GM23338 (cell line): ENCODE data around the gene PNKP. TPM values are rescaled to one million over a fixed set of nuclear protein-coding genes. Genes with fewer than 3 reads are reported as not detected.

Experiments used
- ATAC-seq: fragments of 200-7000 bp; cut with Tn5 transposase; 3 replicates; pipeline ENCODE4 v1.9.1; 2020
- DNase-seq: peaks from one replicate; pipeline ENCODE4 v3.0.0-alpha.2; 2015; ENCODE audit warnings: low spot score
- H2AFZ ChIP-seq: fragments of 200-600 bp; sonication (generic); 2 replicates; pipeline ENCODE4 v1.8.0; 2016; ENCODE audit warnings: antibody characterized with exemption, mild to moderate bottlenecking, moderate library complexity
- H3F3A ChIP-seq: fragments of 200-600 bp; sonication (generic); replicated peaks from 2 replicates; pipeline ENCODE4 v1.8.0; 2017; ENCODE audit warnings: antibody characterized with exemption, mixed run types, low read depth
- H3K27ac ChIP-seq: fragments of 200-600 bp; sonication (generic); 2 replicates; pipeline ENCODE4 v1.6.1; 2016; ENCODE audit warnings: low read depth
- H3K27me3 ChIP-seq: fragments of 200-600 bp; sonication (generic); 2 replicates; pipeline ENCODE4 v1.8.0; 2016; ENCODE audit warnings: mild to moderate bottlenecking, mixed run types, moderate library complexity; ENCODE audit not compliant: insufficient read depth
- H3K36me3 ChIP-seq: fragments of 200-600 bp; sonication (generic); 2 replicates; pipeline ENCODE4 v1.8.0; 2016; ENCODE audit warnings: mild to moderate bottlenecking; ENCODE audit not compliant: insufficient read depth
- H3K4me1 ChIP-seq: fragments of 200-600 bp; sonication (generic); 2 replicates; pipeline ENCODE4 v1.8.0; 2016; ENCODE audit warnings: mild to moderate bottlenecking, moderate library complexity; ENCODE audit not compliant: insufficient read depth
- H3K4me2 ChIP-seq: fragments of 200-600 bp; sonication (generic); 2 replicates; pipeline ENCODE4 v1.7.1; 2017; ENCODE audit warnings: mixed run types
- H3K4me3 ChIP-seq: fragments of 200-600 bp; sonication (generic); 2 replicates; pipeline ENCODE4 v1.6.1; 2016; ENCODE audit warnings: mixed run types
- H3K79me2 ChIP-seq: fragments of 200-600 bp; sonication (generic); replicated peaks from 2 replicates; pipeline ENCODE4 v1.8.0; 2017; ENCODE audit warnings: mild to moderate bottlenecking; ENCODE audit not compliant: insufficient read depth
- H3K9me2 ChIP-seq: fragments of 200-600 bp; sonication (generic); 2 replicates; pipeline ENCODE4 v1.8.0; 2017; ENCODE audit not compliant: insufficient read depth
- H4K20me1 ChIP-seq: fragments of 200-600 bp; sonication (generic); replicated peaks from 2 replicates; pipeline ENCODE4 v1.8.0; 2017; ENCODE audit warnings: mild to moderate bottlenecking; ENCODE audit not compliant: insufficient read depth
- H3K27ac Mint-ChIP-seq: 2 replicates; pipeline ENCODE4 v1.8.0; 2020; ENCODE audit warnings: inconsistent platforms, mild to moderate bottlenecking, moderate library complexity, mixed read lengths
- H3K27me3 Mint-ChIP-seq: 3 replicates; pipeline ENCODE4 v1.8.0; 2022; ENCODE audit warnings: low read depth, mild to moderate bottlenecking, moderate library complexity, mixed read lengths, inconsistent platforms; ENCODE audit not compliant: insufficient read depth, poor library complexity
- H3K36me3 Mint-ChIP-seq: 3 replicates; pipeline ENCODE4 v1.8.0; 2021; ENCODE audit warnings: low read depth, mild to moderate bottlenecking, inconsistent platforms, moderate library complexity, mixed read lengths
- H3K4me1 Mint-ChIP-seq: 3 replicates; pipeline ENCODE4 v1.8.0; 2020; ENCODE audit warnings: mild to moderate bottlenecking, inconsistent platforms, mixed read lengths
- H3K4me3 Mint-ChIP-seq: 3 replicates; pipeline ENCODE4 v1.8.0; 2021; ENCODE audit warnings: moderate library complexity, mild to moderate bottlenecking, inconsistent platforms, mixed read lengths
- H3K9me3 Mint-ChIP-seq: 3 replicates; pipeline ENCODE4 v1.8.0; 2020; ENCODE audit warnings: moderate library complexity, mild to moderate bottlenecking, inconsistent platforms, mixed read lengths
- CREB1 ChIP-seq: fragments of 250-450 bp; sonication (Bioruptor Pico); IDR thresholded peaks from 2 replicates; pipeline ENCODE4 v1.5.0; 2020; ENCODE audit warnings: low read depth, mild to moderate bottlenecking, moderate library complexity
- EZH2 ChIP-seq: fragments of 200-600 bp; sonication (generic); IDR thresholded peaks from one replicate; pipeline ENCODE4 v1.8.0; 2017; ENCODE audit warnings: antibody characterized with exemption, mild to moderate bottlenecking, low read depth; ENCODE audit not compliant: unreplicated experiment
- EZH2phosphoT487 ChIP-seq: fragments of 200-600 bp; sonication (generic); IDR thresholded peaks from one replicate; pipeline ENCODE4 v1.8.1; 2018; ENCODE audit warnings: antibody characterized with exemption; ENCODE audit not compliant: unreplicated experiment
- JUNB ChIP-seq: IDR thresholded peaks from one replicate; pipeline ENCODE4 v1.6.1; 2016; ENCODE audit warnings: antibody characterized with exemption; ENCODE audit not compliant: unreplicated experiment
- NANOG ChIP-seq: IDR thresholded peaks from 2 replicates; pipeline ENCODE4 v1.6.1; 2016; ENCODE audit warnings: antibody characterized with exemption, borderline replicate concordance
- POLR2AphosphoS5 ChIP-seq: IDR thresholded peaks from 2 replicates; pipeline ENCODE4 v1.6.1; 2016; ENCODE audit warnings: antibody characterized with exemption, low read depth
- STAT1 ChIP-seq: IDR thresholded peaks from one replicate; pipeline ENCODE4 v1.6.1; 2016; ENCODE audit warnings: antibody characterized with exemption; ENCODE audit not compliant: unreplicated experiment
- ZNF114 ChIP-seq: fragments of 250-450 bp; sonication (Bioruptor Pico); IDR thresholded peaks from 2 replicates; pipeline ENCODE4 v1.5.0; 2020; ENCODE audit warnings: mild to moderate bottlenecking, moderate library complexity
- ZNF331 ChIP-seq: fragments of 250-450 bp; sonication (Bioruptor Pico); IDR thresholded peaks from 2 replicates; pipeline ENCODE4 v1.5.0; 2020; ENCODE audit warnings: low read depth, mild to moderate bottlenecking, moderate library complexity
- polyA plus RNA-seq: library from polyadenylated mRNA; unstranded; fragments of >200 nt; fragmentation: Nextera tagmentation; extraction: Ambion mirVana; gene quantifications from 2 replicates; pipeline ENCODE4 v1.2.1, GENCODE V29; 2016
- total RNA-seq: library from RNA; depleted of rRNA; stranded (reverse); fragments of >200 nt; shearing (Covaris generic); gene quantifications from 2 replicates; pipeline ENCODE4 v1.2.3, GENCODE V29; 2014
- TF ChIP-seq, protein P1 (sequence below): fragments of 250-450 bp; sonication (Bioruptor Pico); IDR thresholded peaks from 2 replicates; pipeline ENCODE4 v1.5.0; 2020; ENCODE audit warnings: mild to moderate bottlenecking, moderate library complexity
- TF ChIP-seq, protein P2 (sequence below), 2 experiments: fragments of 200-600 bp in 1 of 2; sonication (generic) in 1 of 2; conservative IDR thresholded peaks; 2 replicates each; pipeline versions ENCODE4 v1.5.1 to v1.6.1; 2016 to 2017; ENCODE audit warnings: antibody characterized with exemption in 2 of 2, low read depth in 2 of 2, mild to moderate bottlenecking in 2 of 2, moderate library complexity in 1 of 2
- TF ChIP-seq, protein P3 (sequence below): IDR thresholded peaks from 2 replicates; pipeline ENCODE4 v1.6.1; 2016; ENCODE audit warnings: antibody characterized with exemption
- TF ChIP-seq, protein P4 (sequence below): IDR thresholded peaks from one replicate; pipeline ENCODE4 v1.6.1; 2018; ENCODE audit warnings: antibody characterized with exemption; ENCODE audit not compliant: unreplicated experiment

PNKP gene
- total and polyA plus RNA-seq, 2 experiments from 2014 or later = 99.6 to 109 TPM

DNA sequence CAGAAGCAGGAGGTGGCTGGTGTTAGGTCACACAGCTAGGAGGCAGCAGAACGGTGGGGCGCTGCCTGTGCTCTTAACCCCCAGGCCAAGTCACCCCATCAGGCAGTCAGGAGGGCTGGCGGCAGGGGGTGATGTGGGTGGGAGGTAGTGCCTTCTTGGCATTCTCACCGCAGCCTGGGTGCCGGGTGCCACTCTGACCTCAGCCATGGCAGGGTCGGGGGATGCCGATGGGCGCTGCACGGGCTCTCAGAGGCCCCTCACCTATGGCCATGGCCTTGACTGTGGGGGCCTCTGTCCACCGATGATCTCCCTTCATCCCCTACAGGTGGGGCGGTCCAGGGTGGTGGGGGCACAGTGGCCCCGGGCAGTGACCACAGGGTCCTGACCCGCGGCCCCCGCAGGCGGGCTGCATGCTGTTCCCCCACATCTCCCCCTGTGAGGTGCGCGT is 10.8 kb downstream of the PNKP start:
- no peak; the same call in 1 of the 2 replicates for TF ChIP-seq POLR2AphosphoS5
- no peak for TF ChIP-seq CREB1 (CRISPR knock-in tag)
- TF ChIP-seq, protein P1, sequence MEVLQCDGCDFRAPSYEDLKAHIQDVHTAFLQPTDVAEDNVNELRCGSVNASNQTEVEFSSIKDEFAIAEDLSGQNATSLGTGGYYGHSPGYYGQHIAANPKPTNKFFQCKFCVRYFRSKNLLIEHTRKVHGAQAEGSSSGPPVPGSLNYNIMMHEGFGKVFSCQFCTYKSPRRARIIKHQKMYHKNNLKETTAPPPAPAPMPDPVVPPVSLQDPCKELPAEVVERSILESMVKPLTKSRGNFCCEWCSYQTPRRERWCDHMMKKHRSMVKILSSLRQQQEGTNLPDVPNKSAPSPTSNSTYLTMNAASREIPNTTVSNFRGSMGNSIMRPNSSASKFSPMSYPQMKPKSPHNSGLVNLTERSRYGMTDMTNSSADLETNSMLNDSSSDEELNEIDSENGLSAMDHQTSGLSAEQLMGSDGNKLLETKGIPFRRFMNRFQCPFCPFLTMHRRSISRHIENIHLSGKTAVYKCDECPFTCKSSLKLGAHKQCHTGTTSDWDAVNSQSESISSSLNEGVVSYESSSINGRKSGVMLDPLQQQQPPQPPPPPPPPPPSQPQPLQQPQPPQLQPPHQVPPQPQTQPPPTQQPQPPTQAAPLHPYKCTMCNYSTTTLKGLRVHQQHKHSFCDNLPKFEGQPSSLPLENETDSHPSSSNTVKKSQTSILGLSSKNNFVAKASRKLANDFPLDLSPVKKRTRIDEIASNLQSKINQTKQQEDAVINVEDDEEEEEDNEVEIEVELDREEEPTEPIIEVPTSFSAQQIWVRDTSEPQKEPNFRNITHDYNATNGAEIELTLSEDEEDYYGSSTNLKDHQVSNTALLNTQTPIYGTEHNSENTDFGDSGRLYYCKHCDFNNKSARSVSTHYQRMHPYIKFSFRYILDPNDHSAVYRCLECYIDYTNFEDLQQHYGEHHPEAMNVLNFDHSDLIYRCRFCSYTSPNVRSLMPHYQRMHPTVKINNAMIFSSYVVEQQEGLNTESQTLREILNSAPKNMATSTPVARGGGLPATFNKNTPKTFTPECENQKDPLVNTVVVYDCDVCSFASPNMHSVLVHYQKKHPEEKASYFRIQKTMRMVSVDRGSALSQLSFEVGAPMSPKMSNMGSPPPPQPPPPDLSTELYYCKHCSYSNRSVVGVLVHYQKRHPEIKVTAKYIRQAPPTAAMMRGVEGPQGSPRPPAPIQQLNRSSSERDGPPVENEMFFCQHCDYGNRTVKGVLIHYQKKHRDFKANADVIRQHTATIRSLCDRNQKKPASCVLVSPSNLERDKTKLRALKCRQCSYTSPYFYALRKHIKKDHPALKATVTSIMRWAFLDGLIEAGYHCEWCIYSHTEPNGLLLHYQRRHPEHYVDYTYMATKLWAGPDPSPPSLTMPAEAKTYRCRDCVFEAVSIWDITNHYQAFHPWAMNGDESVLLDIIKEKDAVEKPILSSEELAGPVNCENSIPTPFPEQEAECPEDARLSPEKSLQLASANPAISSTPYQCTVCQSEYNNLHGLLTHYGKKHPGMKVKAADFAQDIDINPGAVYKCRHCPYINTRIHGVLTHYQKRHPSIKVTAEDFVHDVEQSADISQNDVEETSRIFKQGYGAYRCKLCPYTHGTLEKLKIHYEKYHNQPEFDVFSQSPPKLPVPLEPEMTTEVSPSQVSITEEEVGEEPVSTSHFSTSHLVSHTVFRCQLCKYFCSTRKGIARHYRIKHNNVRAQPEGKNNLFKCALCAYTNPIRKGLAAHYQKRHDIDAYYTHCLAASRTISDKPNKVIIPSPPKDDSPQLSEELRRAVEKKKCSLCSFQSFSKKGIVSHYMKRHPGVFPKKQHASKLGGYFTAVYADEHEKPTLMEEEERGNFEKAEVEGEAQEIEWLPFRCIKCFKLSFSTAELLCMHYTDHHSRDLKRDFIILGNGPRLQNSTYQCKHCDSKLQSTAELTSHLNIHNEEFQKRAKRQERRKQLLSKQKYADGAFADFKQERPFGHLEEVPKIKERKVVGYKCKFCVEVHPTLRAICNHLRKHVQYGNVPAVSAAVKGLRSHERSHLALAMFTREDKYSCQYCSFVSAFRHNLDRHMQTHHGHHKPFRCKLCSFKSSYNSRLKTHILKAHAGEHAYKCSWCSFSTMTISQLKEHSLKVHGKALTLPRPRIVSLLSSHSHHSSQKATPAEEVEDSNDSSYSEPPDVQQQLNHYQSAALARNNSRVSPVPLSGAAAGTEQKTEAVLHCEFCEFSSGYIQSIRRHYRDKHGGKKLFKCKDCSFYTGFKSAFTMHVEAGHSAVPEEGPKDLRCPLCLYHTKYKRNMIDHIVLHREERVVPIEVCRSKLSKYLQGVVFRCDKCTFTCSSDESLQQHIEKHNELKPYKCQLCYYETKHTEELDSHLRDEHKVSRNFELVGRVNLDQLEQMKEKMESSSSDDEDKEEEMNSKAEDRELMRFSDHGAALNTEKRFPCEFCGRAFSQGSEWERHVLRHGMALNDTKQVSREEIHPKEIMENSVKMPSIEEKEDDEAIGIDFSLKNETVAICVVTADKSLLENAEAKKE = no peak
- no peak for TF ChIP-seq ZNF331 (CRISPR knock-in tag)
- no peak for TF ChIP-seq NANOG
- no peak for TF ChIP-seq JUNB
- TF ChIP-seq EZH2 = no peak
- TF ChIP-seq, protein P2, sequence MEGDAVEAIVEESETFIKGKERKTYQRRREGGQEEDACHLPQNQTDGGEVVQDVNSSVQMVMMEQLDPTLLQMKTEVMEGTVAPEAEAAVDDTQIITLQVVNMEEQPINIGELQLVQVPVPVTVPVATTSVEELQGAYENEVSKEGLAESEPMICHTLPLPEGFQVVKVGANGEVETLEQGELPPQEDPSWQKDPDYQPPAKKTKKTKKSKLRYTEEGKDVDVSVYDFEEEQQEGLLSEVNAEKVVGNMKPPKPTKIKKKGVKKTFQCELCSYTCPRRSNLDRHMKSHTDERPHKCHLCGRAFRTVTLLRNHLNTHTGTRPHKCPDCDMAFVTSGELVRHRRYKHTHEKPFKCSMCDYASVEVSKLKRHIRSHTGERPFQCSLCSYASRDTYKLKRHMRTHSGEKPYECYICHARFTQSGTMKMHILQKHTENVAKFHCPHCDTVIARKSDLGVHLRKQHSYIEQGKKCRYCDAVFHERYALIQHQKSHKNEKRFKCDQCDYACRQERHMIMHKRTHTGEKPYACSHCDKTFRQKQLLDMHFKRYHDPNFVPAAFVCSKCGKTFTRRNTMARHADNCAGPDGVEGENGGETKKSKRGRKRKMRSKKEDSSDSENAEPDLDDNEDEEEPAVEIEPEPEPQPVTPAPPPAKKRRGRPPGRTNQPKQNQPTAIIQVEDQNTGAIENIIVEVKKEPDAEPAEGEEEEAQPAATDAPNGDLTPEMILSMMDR (conservative IDR thresholded peaks at IDR 0.05; ENCODE audit: low read depth in 2 of 2) = no peak
- TF ChIP-seq, protein P3, sequence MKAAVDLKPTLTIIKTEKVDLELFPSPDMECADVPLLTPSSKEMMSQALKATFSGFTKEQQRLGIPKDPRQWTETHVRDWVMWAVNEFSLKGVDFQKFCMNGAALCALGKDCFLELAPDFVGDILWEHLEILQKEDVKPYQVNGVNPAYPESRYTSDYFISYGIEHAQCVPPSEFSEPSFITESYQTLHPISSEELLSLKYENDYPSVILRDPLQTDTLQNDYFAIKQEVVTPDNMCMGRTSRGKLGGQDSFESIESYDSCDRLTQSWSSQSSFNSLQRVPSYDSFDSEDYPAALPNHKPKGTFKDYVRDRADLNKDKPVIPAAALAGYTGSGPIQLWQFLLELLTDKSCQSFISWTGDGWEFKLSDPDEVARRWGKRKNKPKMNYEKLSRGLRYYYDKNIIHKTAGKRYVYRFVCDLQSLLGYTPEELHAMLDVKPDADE = no peak
- TF ChIP-seq, protein P4, sequence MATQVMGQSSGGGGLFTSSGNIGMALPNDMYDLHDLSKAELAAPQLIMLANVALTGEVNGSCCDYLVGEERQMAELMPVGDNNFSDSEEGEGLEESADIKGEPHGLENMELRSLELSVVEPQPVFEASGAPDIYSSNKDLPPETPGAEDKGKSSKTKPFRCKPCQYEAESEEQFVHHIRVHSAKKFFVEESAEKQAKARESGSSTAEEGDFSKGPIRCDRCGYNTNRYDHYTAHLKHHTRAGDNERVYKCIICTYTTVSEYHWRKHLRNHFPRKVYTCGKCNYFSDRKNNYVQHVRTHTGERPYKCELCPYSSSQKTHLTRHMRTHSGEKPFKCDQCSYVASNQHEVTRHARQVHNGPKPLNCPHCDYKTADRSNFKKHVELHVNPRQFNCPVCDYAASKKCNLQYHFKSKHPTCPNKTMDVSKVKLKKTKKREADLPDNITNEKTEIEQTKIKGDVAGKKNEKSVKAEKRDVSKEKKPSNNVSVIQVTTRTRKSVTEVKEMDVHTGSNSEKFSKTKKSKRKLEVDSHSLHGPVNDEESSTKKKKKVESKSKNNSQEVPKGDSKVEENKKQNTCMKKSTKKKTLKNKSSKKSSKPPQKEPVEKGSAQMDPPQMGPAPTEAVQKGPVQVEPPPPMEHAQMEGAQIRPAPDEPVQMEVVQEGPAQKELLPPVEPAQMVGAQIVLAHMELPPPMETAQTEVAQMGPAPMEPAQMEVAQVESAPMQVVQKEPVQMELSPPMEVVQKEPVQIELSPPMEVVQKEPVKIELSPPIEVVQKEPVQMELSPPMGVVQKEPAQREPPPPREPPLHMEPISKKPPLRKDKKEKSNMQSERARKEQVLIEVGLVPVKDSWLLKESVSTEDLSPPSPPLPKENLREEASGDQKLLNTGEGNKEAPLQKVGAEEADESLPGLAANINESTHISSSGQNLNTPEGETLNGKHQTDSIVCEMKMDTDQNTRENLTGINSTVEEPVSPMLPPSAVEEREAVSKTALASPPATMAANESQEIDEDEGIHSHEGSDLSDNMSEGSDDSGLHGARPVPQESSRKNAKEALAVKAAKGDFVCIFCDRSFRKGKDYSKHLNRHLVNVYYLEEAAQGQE = no peak
- TF ChIP-seq STAT1 = no peak
- TF ChIP-seq ZNF114 (CRISPR knock-in tag) = no peak
- no peak for TF ChIP-seq EZH2phosphoT487
- no peak overlapping the region for H3K4me2 ChIP-seq
- H3K4me1 ChIP-seq = peaks cover 16% of the 10 kb centered on the region
- Mint-ChIP-seq H3K4me3 (no peak overlapping the region), H3K9me3 (peaks cover 4% of the 10 kb centered on the region; the same call in 2 of the 3 replicates), H3K27me3 (peaks cover 55% of the 10 kb centered on the region), H3K36me3 (peaks cover 72% of the 10 kb centered on the region), H3K4me1 (peaks cover 23% of the 10 kb centered on the region), H3K27ac (no peak overlapping the region)
- H3K36me3 ChIP-seq = no peaks in the 10 kb centered on the region; the same call in 1 of the 2 replicates
- no peaks in the 10 kb centered on the region for H3K9me2 ChIP-seq
- H3K27ac ChIP-seq = no peak overlapping the region
- no peak for ATAC-seq
- no peaks in the 10 kb centered on the region for H3K27me3 ChIP-seq
- peaks cover 65% of the 10 kb centered on the region for H3F3A ChIP-seq
- no peak for DNase-seq
- H3K79me2 ChIP-seq = peaks cover 24% of the 10 kb centered on the region
- no peak overlapping the region for H2AFZ ChIP-seq
- no peak overlapping the region for H3K4me3 ChIP-seq
- peaks cover 23% of the 10 kb centered on the region for H4K20me1 ChIP-seq
